Neural progenitor cell (in vitro differentiated cells): ENCODE data around the gene GALNT2.

Source experiments
- EZH2 ChIP-seq: fragments of 200-600 bp; sonication (generic); IDR thresholded peaks from 2 replicates; pipeline ENCODE4 v1.6.1; 2017; ENCODE audit warnings: antibody characterized with exemption, mild to moderate bottlenecking, moderate library complexity
- TF ChIP-seq, protein P1 (sequence below): fragments of 200-600 bp; sonication (generic); IDR thresholded peaks from 2 replicates; pipeline ENCODE4 v1.5.1; 2017; ENCODE audit warnings: antibody characterized with exemption, mild to moderate bottlenecking

DNA sequence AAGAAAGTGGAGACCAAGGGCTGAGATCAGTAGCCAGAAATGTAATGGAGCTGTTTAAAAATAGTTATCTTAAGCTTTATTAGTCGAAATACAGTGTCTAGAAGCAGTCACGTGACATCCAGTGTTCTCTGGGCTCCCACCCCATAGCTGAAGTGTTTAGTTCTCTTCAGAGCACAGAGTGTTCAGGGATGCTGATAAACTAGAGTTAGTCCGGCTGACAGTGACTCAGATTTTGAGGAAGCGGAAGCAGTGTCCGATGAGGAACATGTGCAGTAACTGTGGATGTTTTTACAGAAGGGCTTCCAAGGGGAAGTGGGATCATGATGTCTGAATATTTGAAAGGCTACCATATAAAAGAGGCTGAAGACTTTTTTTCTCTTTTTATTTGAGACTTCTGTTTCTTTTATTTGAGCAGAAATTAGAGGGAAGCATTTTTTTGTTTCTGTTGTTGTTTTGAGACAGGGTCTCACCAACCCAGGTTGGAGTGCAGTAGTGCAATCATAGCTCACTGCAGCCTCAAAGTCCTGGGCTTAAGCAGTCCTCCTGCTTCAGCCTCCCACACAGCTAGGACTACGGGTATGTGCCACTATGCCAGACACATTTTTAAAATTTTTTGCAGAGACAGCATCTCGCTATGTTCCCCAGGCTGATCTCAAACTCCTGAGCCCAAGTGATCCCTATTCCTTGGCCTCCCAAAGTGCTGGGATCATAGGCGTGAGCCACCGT, 124.2 kb downstream of the GALNT2 start:
- TF ChIP-seq, protein P1, sequence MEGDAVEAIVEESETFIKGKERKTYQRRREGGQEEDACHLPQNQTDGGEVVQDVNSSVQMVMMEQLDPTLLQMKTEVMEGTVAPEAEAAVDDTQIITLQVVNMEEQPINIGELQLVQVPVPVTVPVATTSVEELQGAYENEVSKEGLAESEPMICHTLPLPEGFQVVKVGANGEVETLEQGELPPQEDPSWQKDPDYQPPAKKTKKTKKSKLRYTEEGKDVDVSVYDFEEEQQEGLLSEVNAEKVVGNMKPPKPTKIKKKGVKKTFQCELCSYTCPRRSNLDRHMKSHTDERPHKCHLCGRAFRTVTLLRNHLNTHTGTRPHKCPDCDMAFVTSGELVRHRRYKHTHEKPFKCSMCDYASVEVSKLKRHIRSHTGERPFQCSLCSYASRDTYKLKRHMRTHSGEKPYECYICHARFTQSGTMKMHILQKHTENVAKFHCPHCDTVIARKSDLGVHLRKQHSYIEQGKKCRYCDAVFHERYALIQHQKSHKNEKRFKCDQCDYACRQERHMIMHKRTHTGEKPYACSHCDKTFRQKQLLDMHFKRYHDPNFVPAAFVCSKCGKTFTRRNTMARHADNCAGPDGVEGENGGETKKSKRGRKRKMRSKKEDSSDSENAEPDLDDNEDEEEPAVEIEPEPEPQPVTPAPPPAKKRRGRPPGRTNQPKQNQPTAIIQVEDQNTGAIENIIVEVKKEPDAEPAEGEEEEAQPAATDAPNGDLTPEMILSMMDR = no peak
- TF ChIP-seq EZH2 = no peak
